ENCODE measurements around the gene MRPL47. TPM values are rescaled to one million over a fixed set of nuclear protein-coding genes. Genes with fewer than 3 reads are reported as not detected.

Gene MRPL47
- total and polyA plus RNA-seq, 9 of the 15 experiments (the other 6 are each of a cell fraction or from before 2014, with no cell fraction given): 101 to 437 (median 141) TPM

DNA sequence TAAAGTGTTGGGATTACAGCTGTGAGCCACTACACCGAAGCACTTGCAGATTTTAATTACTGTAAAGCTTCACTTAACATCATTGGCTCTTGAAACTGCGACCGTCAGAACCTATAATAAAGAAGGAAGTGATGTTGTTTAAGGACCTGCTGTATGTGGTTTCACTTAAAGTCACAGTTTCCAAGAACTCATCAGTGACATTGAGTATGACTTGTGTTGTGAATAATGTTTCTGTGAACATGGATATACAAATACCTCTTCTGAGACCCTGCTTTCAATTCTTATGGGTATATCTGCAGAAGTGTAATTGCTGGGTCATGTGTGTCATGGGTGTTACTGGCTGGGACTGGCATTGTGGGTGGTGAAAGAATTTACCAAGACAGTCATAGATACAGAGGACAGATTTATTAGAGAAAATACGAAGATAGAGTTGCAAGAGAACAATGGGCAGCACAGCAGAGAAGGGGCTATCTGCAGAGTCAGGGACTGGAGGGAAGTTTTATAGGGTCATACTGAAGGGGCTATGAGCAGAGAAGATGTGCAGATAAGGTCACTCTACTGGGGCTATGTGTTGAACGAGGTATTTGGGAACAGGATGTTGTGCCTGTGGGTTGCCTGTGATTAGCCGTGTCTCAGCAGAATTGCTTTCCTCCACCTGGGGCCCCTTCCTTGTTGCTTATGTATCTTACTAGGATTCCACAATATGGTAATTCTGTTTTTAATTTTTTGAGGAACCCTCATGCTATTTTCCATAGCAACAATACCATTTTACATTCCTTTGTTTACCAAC, 4.7 kb upstream of the MRPL47 start (continued):
- no peak for TF ChIP-seq MEF2A (IDR thresholded peaks at IDR 0.05; ENCODE audit: control insufficient read depth, low read depth, low read length)
- peak; percentile 47 for TF ChIP-seq SMARCB1 (IDR thresholded peaks at IDR 0.05; ENCODE audit: insufficient read length, low read depth)
- TF ChIP-seq ZNF384 (IDR thresholded peaks at IDR 0.05; ENCODE audit: low read depth, low read length): no peak
- 0 out of 2 replicates have a peak, but pooled peaks have one; percentile 21 for TF ChIP-seq ZBTB7A (IDR thresholded peaks at IDR 0.05; ENCODE audit: borderline replicate concordance, control insufficient read depth, low read depth, low read length)
- no peak for TF ChIP-seq RHOXF2B (CRISPR knock-in tag; conservative IDR thresholded peaks at IDR 0.05)
- TF ChIP-seq SOX6 (IDR thresholded peaks at IDR 0.05): no peak
- no peak for TF ChIP-seq ARID4B (CRISPR knock-in tag; IDR thresholded peaks at IDR 0.05)
- TF ChIP-seq ZFX (CRISPR knock-in tag; IDR thresholded peaks at IDR 0.05): no peak
- no peak for TF ChIP-seq BRD9 (IDR thresholded peaks at IDR 0.05; ENCODE audit: low read depth, partially characterized antibody)
- no peak for TF ChIP-seq ZZZ3 (IDR thresholded peaks at IDR 0.05)
- no peak for TF ChIP-seq ZFP1 (CRISPR knock-in tag; IDR thresholded peaks at IDR 0.05)
- TF ChIP-seq EP400 (IDR thresholded peaks at IDR 0.05): no peak
- TF ChIP-seq, protein P1, sequence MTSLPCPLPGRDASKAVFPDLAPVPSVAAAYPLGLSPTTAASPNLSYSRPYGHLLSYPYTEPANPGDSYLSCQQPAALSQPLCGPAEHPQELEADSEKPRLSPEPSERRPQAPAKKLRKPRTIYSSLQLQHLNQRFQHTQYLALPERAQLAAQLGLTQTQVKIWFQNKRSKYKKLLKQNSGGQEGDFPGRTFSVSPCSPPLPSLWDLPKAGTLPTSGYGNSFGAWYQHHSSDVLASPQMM (CRISPR knock-in tag; IDR thresholded peaks at IDR 0.05): no peak
- no peak for TF ChIP-seq TSC22D4 (tag; IDR thresholded peaks at IDR 0.05)
- no peak for TF ChIP-seq DEAF1 (CRISPR knock-in tag; IDR thresholded peaks at IDR 0.05)
- no peak for TF ChIP-seq ZNF778 (CRISPR knock-in tag; IDR thresholded peaks at IDR 0.05)
- TF ChIP-seq ELF1 (tag; IDR thresholded peaks at IDR 0.05): no peak
- TF ChIP-seq DPF2 (IDR thresholded peaks at IDR 0.05): 0 out of 2 replicates have a peak, but pooled peaks have one; percentile 29
- TF ChIP-seq PPARD (CRISPR knock-in tag; IDR thresholded peaks at IDR 0.05): no peak
- TF ChIP-seq, protein P2, sequence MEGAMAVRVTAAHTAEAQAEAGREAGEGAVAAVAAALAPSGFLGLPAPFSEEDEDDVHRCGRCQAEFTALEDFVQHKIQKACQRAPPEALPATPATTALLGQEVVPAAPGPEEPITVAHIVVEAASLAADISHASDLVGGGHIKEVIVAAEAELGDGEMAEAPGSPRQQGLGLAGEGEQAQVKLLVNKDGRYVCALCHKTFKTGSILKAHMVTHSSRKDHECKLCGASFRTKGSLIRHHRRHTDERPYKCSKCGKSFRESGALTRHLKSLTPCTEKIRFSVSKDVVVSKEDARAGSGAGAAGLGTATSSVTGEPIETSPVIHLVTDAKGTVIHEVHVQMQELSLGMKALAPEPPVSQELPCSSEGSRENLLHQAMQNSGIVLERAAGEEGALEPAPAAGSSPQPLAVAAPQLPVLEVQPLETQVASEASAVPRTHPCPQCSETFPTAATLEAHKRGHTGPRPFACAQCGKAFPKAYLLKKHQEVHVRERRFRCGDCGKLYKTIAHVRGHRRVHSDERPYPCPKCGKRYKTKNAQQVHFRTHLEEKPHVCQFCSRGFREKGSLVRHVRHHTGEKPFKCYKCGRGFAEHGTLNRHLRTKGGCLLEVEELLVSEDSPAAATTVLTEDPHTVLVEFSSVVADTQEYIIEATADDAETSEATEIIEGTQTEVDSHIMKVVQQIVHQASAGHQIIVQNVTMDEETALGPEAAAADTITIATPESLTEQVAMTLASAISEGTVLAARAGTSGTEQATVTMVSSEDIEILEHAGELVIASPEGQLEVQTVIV (CRISPR knock-in tag; IDR thresholded peaks at IDR 0.05; ENCODE audit: borderline replicate concordance): no peak
- no peak for TF ChIP-seq POLR2A (conservative IDR thresholded peaks at IDR 0.05)
